HG03103 (cell line): ENCODE results near the gene TNFRSF11A.
A peak's percentile ranks its signal among the peaks of the same experiment; 100 is the strongest.

Experiments used
- ATAC-seq: cut with Tn5 transposase; IDR thresholded peaks from one replicate; pipeline ENCODE4 v1.9.1; 2021; ENCODE audit warnings: low read depth; ENCODE audit not compliant: unreplicated experiment

The TNFRSF11A gene

DNA sequence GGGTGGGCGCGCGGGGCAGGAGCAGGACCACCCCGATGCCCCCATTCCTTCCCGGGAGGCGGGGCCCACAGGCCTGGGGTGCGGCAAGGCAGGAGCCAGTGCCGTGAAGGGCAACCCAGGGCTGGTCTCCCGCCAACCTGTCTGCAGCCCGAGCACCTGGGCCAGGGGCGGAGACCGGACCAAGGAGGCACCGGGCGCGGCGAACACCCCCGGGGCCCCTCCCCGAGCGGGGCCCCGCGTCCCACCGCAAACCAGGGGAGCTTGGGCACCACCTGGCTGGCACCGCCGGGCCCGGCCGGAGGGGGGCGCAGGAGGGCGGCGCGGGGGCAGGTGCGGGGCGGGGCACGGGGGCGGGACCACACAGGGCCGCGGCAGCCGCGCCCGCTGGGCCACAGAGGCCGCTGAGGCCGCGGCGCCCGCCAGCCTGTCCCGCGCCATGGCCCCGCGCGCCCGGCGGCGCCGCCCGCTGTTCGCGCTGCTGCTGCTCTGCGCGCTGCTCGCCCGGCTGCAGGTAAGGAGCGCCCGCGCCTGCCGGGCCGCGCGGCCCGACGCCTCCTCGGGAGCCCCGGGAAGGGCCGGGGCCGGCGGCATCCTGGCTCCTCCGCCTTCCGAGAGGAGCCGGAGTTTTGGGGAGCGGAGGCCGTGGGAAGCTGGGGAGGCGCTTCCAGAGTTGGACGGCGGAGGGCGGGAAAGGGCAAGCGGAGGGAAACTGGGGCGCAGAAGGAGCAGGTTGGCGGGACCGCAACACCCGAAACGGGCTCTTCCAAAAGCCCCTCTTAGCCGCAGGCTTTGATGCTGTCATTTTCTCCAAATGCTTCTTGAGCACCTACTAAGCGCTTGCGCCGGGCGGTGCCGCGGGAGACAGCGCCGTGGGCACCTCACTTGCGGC is at the start of gene TNFRSF11A:
TNFRSF11A (plus strand) TSS at position 394 of the 889 bp plus-strand sequence; CDS start at position 437, 43 bp downstream.
- ATAC-seq, result peak; percentile 62

DNA sequence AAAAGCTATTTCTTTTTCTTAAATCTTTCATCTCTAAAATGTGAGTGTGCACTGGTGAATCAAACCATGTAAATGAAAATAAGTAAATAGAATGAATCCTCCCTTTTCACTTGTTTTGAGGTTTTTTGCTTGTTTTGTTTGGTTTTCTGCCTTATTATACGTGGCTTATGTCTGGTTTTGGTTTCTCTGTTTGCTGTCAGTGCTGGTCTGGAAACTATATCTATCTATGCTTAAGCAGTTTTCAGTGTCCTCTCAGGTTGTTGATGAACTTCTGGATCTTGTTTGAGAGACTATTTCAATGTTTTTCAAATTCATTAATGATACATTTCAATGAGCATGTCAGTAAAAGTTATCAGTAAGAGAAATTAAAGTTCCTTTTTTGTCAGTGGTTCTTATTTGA is 48.1 kb upstream of the TNFRSF11A start:
- no peak for ATAC-seq

DNA sequence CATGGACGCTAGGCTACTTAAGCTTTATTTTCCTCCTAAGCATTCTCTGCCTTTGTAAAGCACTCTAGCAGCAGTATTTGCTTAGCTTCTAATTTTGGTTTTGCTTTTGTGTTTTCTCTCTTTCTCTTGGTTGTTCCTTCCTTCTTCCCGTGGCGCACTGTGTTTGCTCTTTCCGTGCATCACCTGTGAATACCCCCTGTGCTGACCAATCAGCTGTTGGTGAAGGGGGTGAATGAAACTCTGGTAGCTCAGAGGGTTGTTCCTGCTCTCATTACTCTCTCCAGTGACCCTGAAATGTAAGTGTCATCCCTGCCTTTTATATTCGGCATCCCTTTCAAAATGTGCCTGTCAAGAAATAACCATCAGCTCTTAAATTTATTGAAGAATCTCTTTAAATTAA is 45.5 kb upstream of the TNFRSF11A start:
- ATAC-seq, result no peak

DNA sequence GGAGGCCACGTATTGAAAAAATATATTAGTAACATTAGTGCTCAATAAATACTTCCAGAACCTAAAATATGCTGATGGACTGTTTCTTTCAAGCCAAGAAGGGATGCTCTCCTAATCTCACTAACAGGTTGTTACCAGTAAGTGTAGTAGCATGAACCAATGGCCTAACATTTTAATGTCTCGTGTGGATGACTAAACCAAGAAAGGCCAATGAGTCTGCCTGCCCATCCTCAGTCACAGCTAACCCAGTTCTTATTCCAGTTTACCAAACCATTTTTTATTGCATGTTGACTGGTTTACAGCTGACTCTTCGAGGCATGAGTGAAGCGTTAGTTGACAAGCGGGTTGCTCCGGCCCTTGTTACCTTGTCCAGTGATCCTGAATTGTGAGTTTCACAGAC is 45.1 kb upstream of the TNFRSF11A start:
- ATAC-seq, result no peak

DNA sequence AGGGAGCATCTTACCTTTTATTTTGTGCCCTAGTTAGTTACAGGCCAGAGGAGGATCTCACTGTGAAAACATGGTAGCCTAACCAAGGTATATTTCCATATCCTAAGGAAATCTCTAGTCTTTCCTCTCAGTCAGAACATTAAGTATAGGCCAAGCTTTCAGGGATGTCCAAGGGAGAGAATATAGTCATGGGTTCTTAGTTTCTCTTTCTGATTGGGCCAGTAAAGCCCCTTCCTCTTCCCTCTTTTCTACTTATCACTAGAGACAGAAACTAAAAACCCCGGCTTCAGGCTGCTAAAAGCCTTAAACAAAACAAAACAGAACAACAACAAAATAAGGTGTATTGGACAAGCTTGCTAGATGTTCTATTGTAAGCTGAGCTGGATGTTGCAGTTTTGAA is 44.3 kb upstream of the TNFRSF11A start:
- ATAC-seq, result no peak

DNA sequence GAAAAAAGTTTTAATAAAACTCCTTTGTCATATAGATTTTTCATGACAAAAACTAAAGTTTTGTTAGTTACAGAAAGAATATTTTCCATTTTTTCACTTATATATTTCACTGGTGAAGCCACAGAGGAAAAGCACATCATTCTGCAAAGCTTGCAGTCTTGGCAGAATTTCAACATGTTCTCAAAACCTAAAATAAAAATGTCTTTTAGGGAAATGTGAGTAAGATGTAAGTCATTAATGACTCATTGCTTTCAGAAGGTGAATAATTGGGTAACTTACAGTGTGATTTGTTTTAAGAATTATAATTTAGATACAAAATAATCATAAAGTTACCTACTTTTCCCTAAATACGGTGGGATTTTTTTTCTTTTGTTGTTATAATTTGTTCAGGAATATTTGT is 43.4 kb upstream of the TNFRSF11A start:
- no peak for ATAC-seq

DNA sequence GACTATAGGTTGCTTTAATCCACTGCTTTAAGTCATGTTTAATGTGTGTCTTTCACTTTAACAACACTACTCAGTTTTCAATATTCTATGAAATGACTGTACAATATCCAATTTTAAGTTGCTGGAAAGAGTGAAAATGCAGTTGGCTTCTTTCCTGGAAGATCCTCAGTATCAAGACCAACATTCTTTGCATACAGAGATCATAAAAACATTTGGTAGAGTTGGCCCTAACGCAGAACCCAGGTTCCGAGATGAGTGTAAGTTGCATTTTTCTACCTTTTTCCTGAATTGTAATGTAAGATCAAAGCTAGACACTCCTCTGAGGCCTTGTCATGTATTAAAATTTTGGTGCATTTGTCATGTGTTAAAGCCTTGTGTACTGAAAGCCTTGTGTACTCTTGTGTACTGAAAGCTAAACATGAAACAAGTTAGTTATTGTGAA is 42.9 kb upstream of the TNFRSF11A start:
- no peak for ATAC-seq

DNA sequence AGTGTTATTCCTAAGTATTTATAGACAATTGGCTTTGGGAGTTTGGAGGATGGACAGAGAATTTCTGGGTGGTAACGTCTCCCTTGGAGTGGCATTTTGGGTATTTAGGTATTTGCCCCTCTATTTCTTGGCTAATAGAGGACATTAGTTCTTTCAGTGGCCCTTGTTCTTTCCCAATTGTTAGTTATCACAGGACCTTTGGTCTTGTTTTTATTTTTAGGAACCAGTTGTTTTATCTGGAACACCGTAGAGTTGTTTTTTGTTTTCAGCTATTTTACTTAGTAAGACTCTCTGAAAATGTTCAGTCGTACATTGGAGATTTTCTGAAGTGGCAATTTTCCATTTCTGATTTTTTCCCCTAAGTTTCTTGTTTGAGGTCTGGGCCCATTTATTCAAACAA is 40.5 kb upstream of the TNFRSF11A start:
- no peak for ATAC-seq

DNA sequence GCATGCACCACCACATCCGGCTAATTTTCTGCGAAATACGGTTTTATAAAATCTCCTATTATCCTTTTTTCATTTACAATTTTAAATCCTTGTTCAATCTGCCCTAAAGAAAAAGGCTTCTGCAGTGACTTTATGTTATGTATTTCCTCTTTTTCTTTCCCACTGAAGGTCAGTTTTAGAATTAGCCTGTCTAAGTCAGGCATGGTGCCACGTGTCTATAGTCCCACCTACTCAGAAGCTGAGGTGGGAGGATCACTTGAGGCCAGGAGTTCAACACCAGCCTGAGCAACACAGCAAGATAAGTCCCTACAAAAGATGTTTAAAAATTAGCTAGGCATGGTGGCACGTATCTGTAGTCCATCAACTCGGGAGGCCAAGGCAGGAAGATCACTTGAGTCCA is 39.8 kb upstream of the TNFRSF11A start:
- ATAC-seq, result no peak

DNA sequence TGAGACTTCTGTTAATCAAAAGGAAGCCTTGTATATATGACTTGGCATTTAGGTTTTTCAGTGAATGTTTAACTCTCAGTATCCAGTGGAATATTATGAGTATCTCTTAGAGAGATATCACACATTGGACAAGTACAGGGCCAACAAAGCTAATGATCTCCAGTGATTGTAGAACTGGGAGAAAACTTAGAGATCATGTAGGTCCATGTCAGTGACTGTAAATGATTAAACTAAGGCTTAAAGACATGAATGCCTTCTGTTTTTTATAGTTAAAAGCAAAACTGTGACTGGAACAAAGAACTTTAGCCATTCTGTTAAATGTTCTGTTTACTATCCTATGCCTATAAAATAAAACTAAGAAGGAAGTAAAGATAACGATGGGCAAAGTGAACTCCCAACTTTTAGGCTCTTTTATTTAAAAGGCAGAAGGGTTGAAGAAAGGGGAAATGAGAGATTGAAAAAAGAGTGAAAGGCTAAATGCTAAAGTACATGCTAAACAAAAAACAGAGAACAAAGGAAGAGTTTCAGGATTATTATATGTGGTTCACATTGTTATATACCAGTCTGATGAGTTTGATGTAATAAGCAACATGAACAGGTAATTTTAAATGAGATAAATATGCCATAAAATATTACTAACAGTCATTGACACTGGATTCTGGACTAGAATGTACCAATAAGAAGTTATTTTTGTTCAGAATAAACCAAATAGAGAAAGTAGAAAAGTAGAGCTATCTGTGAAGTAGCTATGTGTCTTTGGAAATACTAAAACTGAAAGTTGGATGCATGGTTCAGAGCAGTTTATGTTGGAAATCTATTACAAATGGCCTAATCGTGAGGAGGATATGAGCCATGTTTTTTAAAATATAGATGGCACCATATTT is 37.1 kb upstream of the TNFRSF11A start:
- peak; percentile 33 for ATAC-seq

DNA sequence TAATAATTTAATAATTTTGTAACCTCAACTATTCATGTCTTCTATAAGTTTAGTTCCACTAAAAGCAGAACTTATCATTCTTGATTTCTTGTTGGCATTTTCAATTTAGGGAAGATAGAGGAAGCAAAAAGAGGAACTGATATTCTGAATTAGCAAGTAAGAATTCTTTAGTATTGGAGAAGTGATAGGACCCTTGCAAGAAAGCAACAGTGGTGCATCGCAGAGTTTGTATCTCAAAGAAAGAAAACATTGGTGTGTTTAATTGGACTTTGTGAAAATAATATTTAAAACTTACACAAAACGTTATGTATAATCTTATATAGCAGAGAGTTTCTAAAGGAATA is 36.5 kb upstream of the TNFRSF11A start:
- peak; percentile 61 for ATAC-seq

DNA sequence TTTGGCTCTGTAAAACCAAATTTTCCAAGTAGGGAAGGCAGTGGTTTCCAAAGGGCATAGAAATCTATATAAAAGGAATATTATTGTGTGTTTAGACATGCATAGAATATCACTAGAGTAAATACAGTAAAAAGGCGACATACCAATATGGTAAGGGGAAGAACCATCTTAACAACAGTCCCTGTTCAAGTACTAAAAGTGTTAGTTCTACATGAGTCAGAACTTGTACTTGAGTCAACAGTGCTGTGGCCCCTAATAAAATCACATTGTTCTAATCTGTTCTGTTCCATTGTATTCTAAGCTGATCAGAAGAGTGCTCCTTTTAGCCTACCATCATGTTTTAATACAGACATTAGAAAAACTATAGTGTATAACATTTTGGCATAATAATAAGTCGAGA is 36.1 kb upstream of the TNFRSF11A start:
- ATAC-seq, result peak; percentile 59

DNA sequence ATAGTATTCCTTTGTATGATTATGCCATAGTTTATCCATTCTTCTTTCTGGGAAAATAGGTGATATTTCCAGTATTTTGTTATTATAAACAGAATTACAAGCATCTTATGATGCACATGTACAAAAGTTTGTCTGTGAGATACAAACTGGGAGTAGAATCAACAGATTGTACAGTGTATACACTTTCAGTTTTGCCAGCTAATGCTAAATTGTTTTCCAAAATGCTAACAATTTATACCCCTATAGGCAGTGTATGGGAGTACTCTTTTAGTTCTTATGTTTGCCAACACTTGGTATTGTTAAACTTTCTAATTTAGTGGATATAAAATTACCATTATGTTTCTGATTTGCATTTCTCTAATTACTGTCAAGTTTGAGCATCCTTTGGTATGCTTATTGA is 31.0 kb upstream of the TNFRSF11A start:
- no peak for ATAC-seq

DNA sequence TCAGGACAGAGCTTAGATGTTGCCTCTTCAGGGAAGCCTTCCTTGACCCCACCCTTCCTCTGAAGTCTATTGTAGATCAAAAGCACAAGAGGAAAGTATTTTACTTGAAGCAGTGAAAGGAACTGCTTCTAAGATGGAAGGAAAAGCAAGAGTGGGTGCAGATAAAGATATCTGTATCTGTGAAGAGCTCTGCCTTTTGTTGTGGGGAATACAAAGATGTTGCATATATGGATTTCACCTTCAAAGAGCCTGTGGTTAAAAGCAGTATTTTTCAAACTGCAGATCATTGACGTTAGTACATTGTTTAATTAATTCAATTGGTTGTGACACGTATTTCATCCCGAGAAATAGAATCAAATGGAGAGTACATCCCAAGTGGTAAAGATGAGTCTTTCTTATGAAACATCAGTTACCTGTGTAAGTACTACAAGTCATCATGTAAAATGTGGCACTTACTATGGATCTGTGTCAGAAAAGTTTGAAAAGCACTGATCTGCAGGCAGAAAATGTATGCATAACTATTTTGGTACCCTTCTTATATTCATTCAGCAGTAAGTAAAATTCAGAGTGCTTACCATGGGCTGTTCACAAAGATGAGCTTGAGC is 24.6 kb upstream of the TNFRSF11A start:
- no peak for ATAC-seq

DNA sequence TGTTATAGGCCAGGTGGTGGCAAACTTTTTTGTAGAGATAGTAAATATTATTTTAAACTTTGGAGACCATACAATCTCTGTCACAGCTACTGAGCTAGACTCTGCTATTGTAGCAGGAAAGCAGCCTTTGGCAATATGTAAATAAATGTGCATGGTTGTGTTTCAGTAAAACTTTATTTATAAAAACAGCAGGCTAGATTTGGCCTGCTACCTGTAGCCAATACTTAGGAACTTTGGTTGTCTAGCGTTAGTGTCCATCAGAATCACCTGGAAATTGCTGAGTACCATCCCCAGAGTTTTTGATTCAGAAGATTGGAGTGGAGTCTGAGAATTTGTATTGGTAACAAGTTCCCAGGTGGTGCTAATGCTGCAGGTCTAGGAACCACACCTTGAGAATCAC is 23.8 kb upstream of the TNFRSF11A start:
- ATAC-seq, result no peak

DNA sequence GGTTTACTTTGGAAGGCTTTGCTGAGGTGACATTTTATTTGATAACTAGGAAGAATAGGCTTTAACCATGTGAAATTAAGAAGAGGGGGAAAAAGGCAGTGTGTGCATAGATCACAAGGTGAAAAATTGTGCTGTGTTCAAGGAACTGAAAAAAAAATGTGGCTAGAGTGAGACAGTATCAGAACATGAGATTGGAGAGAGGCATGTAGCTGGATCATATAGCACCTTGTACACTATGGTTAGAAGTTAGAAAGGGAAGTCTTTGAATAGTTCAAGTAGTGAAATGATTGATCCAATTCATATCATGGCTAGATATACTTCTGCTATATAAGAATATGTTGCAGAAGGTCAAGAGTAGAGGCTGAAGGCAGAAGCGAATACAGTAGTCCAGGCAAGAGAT is 12.3 kb upstream of the TNFRSF11A start:
- no peak for ATAC-seq

DNA sequence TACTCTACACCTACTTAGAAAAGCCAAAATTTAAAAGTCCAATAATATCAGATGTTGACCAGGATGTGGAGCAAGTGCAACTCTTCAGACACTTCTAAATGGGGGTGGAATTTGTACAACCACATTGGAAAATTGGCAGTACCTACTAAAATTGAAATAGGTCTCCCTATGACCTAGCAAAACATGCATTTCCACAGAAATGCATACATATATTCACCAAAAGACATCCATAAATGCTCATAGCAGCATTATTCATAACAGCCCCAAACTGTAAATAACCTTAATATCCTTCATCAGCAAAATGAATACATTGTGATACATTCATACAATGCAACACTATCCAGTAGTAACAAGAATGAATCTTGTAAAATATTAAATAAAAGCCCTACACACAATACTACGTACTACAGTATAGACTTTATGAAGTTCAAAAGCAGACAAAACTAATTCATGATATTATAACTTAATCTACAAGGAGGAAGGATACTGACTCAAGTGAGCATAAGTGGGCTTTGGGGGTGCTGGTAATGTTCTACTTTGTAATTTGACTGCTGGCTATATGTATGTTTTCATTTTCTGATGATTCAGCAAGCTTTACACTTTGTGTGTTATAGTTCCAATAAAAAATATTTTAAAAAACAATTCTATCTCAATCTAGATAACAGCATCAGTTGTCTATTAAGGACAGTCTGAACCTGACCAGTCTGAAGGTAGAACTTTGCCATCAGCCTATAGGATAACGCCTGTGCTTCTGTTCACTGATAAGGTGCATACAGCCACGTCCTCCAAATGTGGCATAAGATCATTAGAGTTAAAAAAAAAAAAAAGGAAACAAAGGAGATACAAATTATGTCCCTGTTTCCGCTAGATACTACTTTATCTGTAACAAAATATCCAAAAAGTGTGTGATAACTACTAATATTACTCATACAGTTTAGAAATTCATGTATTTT is 6.6 kb upstream of the TNFRSF11A start:
- no peak for ATAC-seq

DNA sequence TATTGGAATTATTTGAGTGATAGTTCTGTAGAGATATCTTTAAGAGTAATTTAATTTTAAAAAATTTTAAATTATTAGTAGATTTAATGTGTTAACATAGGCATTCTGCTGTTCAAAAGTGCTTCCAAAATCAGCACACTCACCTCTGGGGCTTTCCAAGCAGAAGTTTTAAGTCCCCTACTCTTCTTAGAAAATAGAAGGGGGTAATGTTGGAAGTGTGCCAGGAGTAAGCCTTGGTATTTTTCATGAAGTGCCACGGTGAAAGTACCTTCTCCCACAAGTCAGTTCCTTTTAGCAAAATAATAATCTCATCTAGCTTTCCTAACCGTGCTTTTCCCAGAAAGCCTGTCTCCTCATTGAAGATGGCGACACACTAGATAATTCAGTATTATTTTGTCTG is 3.9 kb upstream of the TNFRSF11A start:
- no peak for ATAC-seq

DNA sequence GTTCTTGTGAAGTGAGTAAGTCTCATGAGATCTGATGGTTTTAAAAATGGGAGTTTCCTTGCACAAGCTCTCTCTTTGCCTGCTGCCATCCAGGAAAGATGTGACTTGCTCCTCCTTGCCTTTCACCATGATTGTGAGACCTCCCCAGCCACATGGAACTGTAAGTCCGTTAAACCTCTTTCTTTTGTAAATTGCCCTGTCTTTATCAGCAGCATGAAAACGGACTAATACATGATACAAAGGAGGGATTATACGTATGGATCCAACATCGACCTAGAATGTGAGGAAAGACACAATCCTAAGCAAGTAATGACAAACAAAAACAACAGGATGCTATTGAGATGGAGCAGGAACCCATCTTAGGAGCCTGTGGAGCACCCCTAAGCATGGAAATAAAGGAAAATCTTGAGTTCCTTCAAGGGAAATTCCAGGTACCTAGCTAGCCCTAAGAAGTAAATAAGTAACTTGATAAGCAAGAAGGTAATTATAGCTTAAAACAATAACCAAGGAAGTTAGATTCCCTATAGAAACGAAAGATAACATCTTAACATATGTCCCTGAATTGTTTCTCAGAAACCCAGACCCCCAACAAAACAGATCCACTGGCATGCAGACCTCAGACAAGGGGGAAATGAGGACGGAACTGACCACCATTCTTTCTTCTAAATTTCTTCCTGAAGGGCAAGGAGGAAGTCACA is 1.5 kb upstream of the TNFRSF11A start:
- ATAC-seq, result no peak
